Measurements from ENCODE around the gene LAPTM5. TPM values are rescaled to one million over a fixed set of nuclear protein-coding genes. Genes with fewer than 3 reads are reported as not detected.

The LAPTM5 gene
- total and polyA plus RNA-seq, 2 of the 13 experiments (the other 11 are each of a cell fraction or from before 2014, with no cell fraction given), result 0.41 to 0.86 TPM

- Histone ChIP-seq H3K4me3 (replicated peaks in 1 of 3; ENCODE audit: insufficient read depth in 1 of 3, low read depth in 2 of 3, low read length in 3 of 3) (no peak overlapping the region), H3K4me2 (ENCODE audit: low read depth, low read length) (no peak overlapping the region), H2AFZ (ENCODE audit: low read length) (no peak overlapping the region), H3K36me3 (replicated peaks in 1 of 2; ENCODE audit: control insufficient read depth in 1 of 2, insufficient read depth in 2 of 2, low read length in 2 of 2) (no peaks in the 10 kb centered on the region), H3K4me1 (ENCODE audit: insufficient read depth, low read length) (peaks cover 18% of the 10 kb centered on the region), H3K27ac (ENCODE audit: extremely low read length, insufficient read depth, low read length) (no peak overlapping the region), H3K27me3 (ENCODE audit: control insufficient read depth in 1 of 2, insufficient read depth in 2 of 2, low read length in 2 of 2) (peaks cover 0 to 7% of the 10 kb centered on the region in 2 experiments; a peak in 2 of 5 replicates), H3K9me3 (ENCODE audit: low read length) (no peaks in the 10 kb centered on the region), H4K20me1 (ENCODE audit: insufficient read depth, low read length) (no peaks in the 10 kb centered on the region), H3K9ac (ENCODE audit: insufficient read depth, low read depth, low read length) (no peak overlapping the region), H3K79me2 (ENCODE audit: insufficient read depth, low read length) (no peaks in the 10 kb centered on the region)
- intact Hi-C loops (cut with micrococcal nuclease; ENCODE audit: unreplicated experiment) (no loop called here), in situ Hi-C loops (cut with HindIII; ENCODE audit: extremely low pct_ligation_motif_present, low pct_unique_long_range_greater_than_20kb) (no loop called here)
- CTCF ChIA-PET (ENCODE audit: low intra/inter-chr PET ratio, low total read pairs), result no interaction called here
- DNase-seq (ENCODE audit: low spot score) (no peak), ATAC-seq (no peak), FAIRE-seq (no peak)
- POLR2A ChIA-PET, result no interaction called here
- no peak for TF ChIP-seq ZNF230 (CRISPR knock-in tag; IDR thresholded peaks at IDR 0.05)
- TF ChIP-seq ZHX1 (CRISPR knock-in tag; IDR thresholded peaks at IDR 0.05; ENCODE audit: low read depth), result no peak
- no peak for TF ChIP-seq ATF1 (CRISPR knock-in tag; IDR thresholded peaks at IDR 0.05)
- no peak for TF ChIP-seq CREBL2 (CRISPR knock-in tag; IDR thresholded peaks at IDR 0.05; ENCODE audit: borderline replicate concordance)
- no peak for TF ChIP-seq PRDM10 (CRISPR knock-in tag; IDR thresholded peaks at IDR 0.05; ENCODE audit: low read depth)
- no peak for TF ChIP-seq SIX1 (CRISPR knock-in tag; IDR thresholded peaks at IDR 0.05; ENCODE audit: borderline replicate concordance)
- no peak for TF ChIP-seq HOXA5 (CRISPR knock-in tag; IDR thresholded peaks at IDR 0.05)
- no peak for TF ChIP-seq XRCC5 (optimal IDR thresholded peaks at IDR 0.05; ENCODE audit: low read length)
- TF ChIP-seq KLF11 (CRISPR knock-in tag; IDR thresholded peaks at IDR 0.05), result no peak
- TF ChIP-seq ZNF276 (CRISPR knock-in tag; IDR thresholded peaks at IDR 0.05; ENCODE audit: low read depth), result no peak
- TF ChIP-seq STAT5B (CRISPR knock-in tag; IDR thresholded peaks at IDR 0.05), result no peak
- no peak for TF ChIP-seq ZFP37 (CRISPR knock-in tag; IDR thresholded peaks at IDR 0.05; ENCODE audit: borderline replicate concordance)
- no peak for TF ChIP-seq ZNF780A (CRISPR knock-in tag; IDR thresholded peaks at IDR 0.05)
- BruUV-seq (replicated peaks), result no TSS peak
- WGBS (ENCODE audit: low lambda C conversion rate), result 43% methylated on average over 7 of the region's 7 CpGs
Measured at GRCh38 chr1:30773722-30774358, 16.3 kb upstream of the LAPTM5 start.

Data from HepG2 (cell line).